Loucy (cell line): ENCODE data around the gene DLGAP4.

Experiments used
- H2AFZ ChIP-seq: fragments of 200-600 bp; sonication (generic); 2 replicates; pipeline ENCODE4 v1.6.0; 2016; ENCODE audit warnings: antibody characterized with exemption, mild to moderate bottlenecking, low read length, moderate library complexity
- H3F3A ChIP-seq: fragments of 200-600 bp; 2 replicates; pipeline ENCODE4 v1.6.0; 2016; ENCODE audit warnings: antibody characterized with exemption, low read depth, mild to moderate bottlenecking
- H3K27me3 ChIP-seq: fragments of 200-600 bp; sonication (generic); 2 replicates; pipeline ENCODE4 v1.6.1; 2014; ENCODE audit warnings: low read length, mild to moderate bottlenecking; ENCODE audit not compliant: insufficient read depth, poor library complexity, severe bottlenecking
- H3K36me3 ChIP-seq: fragments of 200-600 bp; sonication (generic); 2 replicates; pipeline ENCODE4 v1.6.1; 2016; ENCODE audit warnings: low read length; ENCODE audit not compliant: insufficient read depth
- H3K4me1 ChIP-seq: fragments of 200-600 bp; sonication (generic); 2 replicates; pipeline ENCODE4 v1.5.1; 2014; ENCODE audit warnings: low read length, mild to moderate bottlenecking; ENCODE audit not compliant: insufficient read depth, poor library complexity, severe bottlenecking
- H3K4me2 ChIP-seq: fragments of 200-600 bp; sonication (generic); 2 replicates; pipeline ENCODE4 v1.6.0; 2014; ENCODE audit warnings: antibody characterized with exemption, low read length, low read depth, mild to moderate bottlenecking; ENCODE audit not compliant: poor library complexity, severe bottlenecking
- H3K4me3 ChIP-seq: fragments of 200-600 bp; sonication (generic); 2 replicates; pipeline ENCODE4 v1.5.1; 2014; ENCODE audit warnings: low read length, mild to moderate bottlenecking, mixed read lengths; ENCODE audit not compliant: poor library complexity, severe bottlenecking
- H3K79me2 ChIP-seq: fragments of 200-600 bp; sonication (generic); 2 replicates; pipeline ENCODE4 v1.6.1; 2014; ENCODE audit warnings: low read length; ENCODE audit not compliant: insufficient read depth
- H3K9ac ChIP-seq: fragments of 200-600 bp; sonication (generic); 2 replicates; pipeline ENCODE4 v1.6.0; 2014; ENCODE audit warnings: mild to moderate bottlenecking, low read depth, low read length, moderate library complexity; ENCODE audit not compliant: poor library complexity, severe bottlenecking
- H3K9me2 ChIP-seq: fragments of 200-600 bp; sonication (generic); replicated peaks from 2 replicates; pipeline ENCODE4 v1.6.1; 2016; ENCODE audit warnings: low read depth, low read length, mixed read lengths
- H3K9me3 ChIP-seq: fragments of 200-600 bp; sonication (generic); 2 replicates; pipeline ENCODE4 v1.6.1; 2014; ENCODE audit warnings: mild to moderate bottlenecking, antibody characterized with exemption, low read length, low read depth; ENCODE audit not compliant: insufficient read depth
- H4K20me1 ChIP-seq: fragments of 200-600 bp; sonication (generic); 2 replicates; pipeline ENCODE4 v1.6.0; 2014; ENCODE audit warnings: antibody characterized with exemption, low read length, mild to moderate bottlenecking; ENCODE audit not compliant: insufficient read depth, poor library complexity, severe bottlenecking
- CTCF ChIP-seq: fragments of 200-600 bp; sonication (generic); conservative IDR thresholded peaks from 2 replicates; pipeline ENCODE4 v1.5.1; 2014; ENCODE audit warnings: mild to moderate bottlenecking, antibody characterized with exemption, low read length
- EZH2phosphoT487 ChIP-seq: fragments of 200-600 bp; IDR thresholded peaks from 2 replicates; pipeline ENCODE4 v1.6.1; 2018; ENCODE audit warnings: antibody characterized with exemption, mild to moderate bottlenecking, moderate library complexity, borderline replicate concordance

DLGAP4 gene

GRCh38 chr20:36402708-36403107, 96.6 kb downstream of the DLGAP4 start:
- H3K4me1 ChIP-seq = no peaks in the 10 kb centered on the region
- no peak for TF ChIP-seq CTCF
- no peak for TF ChIP-seq EZH2phosphoT487
- no peak overlapping the region for H3K4me2 ChIP-seq
- no peaks in the 10 kb centered on the region for H3K79me2 ChIP-seq
- no peaks in the 10 kb centered on the region for H3K36me3 ChIP-seq
- no peaks in the 10 kb centered on the region for H3K9me2 ChIP-seq
- H3K9me3 ChIP-seq = no peaks in the 10 kb centered on the region
- no peak overlapping the region for H3K4me3 ChIP-seq
- H3F3A ChIP-seq = no peaks in the 10 kb centered on the region
- no peaks in the 10 kb centered on the region for H4K20me1 ChIP-seq
- H3K9ac ChIP-seq = no peak overlapping the region
- H3K27me3 ChIP-seq = no peaks in the 10 kb centered on the region
- no peak overlapping the region for H2AFZ ChIP-seq

GRCh38 chr20:36404435-36404978, 98.4 kb downstream of the DLGAP4 start:
- no peak overlapping the region for H3K4me3 ChIP-seq
- H4K20me1 ChIP-seq = no peaks in the 10 kb centered on the region
- no peaks in the 10 kb centered on the region for H3K79me2 ChIP-seq
- no peaks in the 10 kb centered on the region for H3K27me3 ChIP-seq
- H3K4me1 ChIP-seq = no peaks in the 10 kb centered on the region
- no peak overlapping the region for H3K9ac ChIP-seq
- H3F3A ChIP-seq = no peaks in the 10 kb centered on the region
- TF ChIP-seq CTCF = no peak
- TF ChIP-seq EZH2phosphoT487 = no peak
- no peaks in the 10 kb centered on the region for H3K9me3 ChIP-seq
- no peaks in the 10 kb centered on the region for H3K36me3 ChIP-seq
- H3K4me2 ChIP-seq = no peak overlapping the region
- no peaks in the 10 kb centered on the region for H3K9me2 ChIP-seq
- H2AFZ ChIP-seq = no peak overlapping the region

- Histone ChIP-seq H3K9me2 (no peaks in the 10 kb centered on the region), H3K4me1 (no peaks in the 10 kb centered on the region), H3K79me2 (no peaks in the 10 kb centered on the region), H3K9ac (no peak overlapping the region), H3K4me2 (no peak overlapping the region), H3K4me3 (no peak overlapping the region), H3K27me3 (no peaks in the 10 kb centered on the region), H3K9me3 (no peaks in the 10 kb centered on the region), H3K36me3 (no peaks in the 10 kb centered on the region), H3F3A (no peaks in the 10 kb centered on the region), H2AFZ (no peak overlapping the region), H4K20me1 (no peaks in the 10 kb centered on the region)
- TF ChIP-seq EZH2phosphoT487 = no peak
- no peak for TF ChIP-seq CTCF
Observed at GRCh38 chr20:36405255-36405654, 99.1 kb downstream of the DLGAP4 start.
